GM15510 (cell line): ENCODE measurements around the gene OSBPL1A.

Source experiments
- POLR2A ChIP-seq: IDR thresholded peaks from 3 replicates; pipeline ENCODE4 v1.6.1; 2011; ENCODE audit warnings: borderline replicate concordance; ENCODE audit not compliant: insufficient read length; ENCODE audit errors: extremely low read depth

Gene OSBPL1A

DNA sequence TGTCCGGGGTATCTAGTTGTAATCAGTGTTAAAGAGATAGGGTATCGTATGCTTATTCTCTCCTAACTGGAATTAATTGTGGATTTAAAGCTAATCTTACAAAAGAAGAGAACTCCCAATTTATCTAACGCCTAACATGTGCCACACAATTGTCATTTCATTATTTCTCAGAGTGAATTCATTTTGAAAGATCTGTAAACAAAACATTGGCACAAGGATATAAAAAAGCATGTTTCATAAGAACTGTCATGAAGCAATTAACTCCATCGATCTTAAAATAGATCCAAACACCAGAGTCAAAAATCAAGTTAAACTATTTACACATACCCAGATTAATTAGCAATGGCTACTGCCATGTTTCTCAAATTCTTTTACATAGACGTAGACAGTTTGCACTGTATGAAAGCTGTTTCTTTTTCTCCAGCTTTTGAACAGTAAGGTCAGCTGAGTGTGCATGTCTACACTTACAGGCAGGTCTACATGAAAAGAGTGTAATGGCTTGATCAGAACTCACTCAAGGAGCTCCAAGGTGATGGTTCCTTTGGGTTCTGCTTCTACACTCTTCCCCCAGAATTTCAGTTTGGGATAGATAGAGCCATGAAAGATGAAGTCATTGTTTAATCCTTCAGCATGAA, 220.0 kb downstream of the OSBPL1A start:
- no peak for TF ChIP-seq POLR2A

DNA sequence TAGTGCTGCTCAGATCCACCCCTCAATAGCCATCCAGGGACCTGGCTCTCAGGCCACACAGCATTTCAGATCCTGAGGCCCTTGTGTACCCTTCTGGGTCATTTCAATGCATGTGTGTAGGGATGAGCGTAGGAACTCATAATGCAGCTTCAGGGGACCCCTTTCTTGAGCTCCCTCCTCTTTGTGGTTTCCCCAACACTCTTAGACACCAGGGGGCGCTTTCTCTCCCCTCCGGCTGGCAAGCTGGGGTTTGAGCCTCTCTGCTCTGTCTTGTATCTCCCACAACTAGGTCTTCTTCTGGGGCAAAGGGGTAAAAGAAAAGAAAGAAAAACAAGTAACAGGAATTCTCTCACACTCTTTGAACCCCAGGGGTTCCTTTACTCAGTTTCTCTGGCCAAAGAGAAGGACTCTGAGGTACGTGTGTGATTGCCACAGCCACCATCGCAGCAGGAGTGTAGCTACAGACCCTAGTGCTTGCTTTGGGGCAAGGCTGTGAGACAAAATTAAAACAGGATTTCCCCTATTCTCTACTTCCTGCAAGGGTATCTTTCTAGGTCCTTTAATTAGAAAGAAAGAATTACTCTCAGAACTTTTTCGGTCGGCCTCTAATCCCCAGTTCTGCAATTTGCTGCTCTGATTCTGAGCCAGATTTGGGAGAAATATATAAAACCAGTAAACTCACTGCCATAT, 220.8 kb downstream of the OSBPL1A start:
- TF ChIP-seq POLR2A = no peak

DNA sequence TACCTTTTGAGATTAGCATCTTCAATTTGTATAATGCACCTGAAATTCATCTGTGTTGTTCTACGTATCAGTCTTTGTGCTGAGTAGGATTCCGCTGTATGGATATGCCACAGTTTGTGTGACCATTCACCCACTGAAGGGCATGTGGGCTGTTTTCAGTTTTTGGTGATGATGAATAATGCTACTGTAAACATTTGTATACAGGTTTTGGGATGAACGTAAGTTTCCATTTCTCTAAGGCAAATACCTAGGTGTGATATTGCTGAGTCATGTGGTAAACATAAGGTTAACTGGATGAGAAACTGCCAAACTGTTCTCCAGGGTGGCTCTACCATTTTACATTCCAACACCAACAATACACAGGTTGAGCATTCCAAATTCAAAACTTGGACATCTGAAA, 223.6 kb downstream of the OSBPL1A start:
- TF ChIP-seq POLR2A = no peak

DNA sequence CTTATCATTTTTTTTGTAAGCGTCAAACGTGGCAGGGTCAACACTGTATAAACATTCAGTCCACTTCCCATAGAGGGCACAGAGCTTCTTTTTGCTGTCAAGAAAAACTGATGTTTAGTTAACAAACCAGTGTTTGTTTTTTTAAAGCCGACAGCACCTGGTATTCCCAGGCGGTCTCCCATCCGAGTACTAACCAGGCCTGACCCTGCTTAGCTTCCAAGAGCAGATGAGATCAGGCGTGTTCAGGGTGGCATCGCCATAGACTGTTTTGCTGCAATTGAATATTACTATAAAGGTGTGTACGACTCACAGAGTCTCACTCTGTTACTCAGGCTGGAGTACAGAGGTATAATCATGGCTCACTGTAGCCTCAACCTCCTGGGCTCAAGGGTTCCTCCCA, 227.3 kb downstream of the OSBPL1A start:
- TF ChIP-seq POLR2A = no peak

DNA sequence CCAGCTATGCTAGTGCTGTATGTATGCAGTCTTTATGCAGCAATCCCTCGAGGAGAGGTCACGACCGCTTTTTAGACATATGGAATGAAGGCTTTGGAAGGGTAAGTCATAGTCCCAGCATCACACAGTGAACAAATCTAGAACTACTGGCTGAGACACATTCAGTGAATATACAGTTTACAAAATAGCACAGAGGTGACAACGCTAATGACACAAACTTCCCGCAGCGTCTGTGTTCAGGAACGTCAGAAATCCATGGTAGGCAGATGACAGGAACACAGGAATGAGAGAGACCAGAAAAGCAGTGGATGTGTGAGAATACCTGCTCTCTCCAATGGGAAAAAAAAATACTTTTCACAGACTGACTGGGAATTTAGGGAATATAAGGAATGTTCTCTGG, 229.1 kb downstream of the OSBPL1A start:
- no peak for TF ChIP-seq POLR2A

DNA sequence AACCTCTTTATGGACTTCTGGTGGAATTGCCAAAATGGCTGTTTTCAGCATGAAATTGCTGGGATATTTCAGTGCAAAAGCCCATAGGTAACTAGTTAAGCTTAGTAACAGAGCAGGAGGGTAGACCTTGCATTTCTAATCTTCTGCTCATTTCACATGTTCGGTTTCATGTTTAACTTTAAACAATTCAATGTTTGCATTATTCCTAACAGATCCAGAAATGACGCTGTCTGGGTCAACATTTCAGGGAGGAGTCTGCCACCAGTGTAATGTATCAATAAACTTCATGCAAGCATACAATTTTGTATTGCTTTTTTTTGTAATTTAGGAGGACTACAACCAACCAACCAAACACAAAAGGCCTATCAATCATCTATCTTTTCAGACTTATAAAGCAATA, 236.3 kb downstream of the OSBPL1A start:
- no peak for TF ChIP-seq POLR2A

DNA sequence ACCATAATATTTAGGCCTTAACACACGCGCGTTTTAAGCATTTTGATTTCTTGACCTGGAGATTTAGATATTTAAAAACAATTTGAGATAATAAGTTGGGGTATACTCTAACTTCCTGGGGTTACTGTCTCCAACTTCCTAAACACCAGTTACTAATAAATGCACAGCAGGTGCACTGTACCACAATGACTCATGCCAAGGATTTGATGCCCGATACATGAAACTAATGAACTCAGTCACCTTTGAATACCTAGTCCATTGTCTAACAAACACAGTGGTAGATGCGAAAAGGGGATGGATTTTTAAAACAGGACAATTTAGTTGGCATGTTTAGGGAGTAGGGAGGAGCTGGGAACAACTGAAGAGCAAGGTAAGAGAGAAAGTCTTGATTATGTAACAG, 237.5 kb downstream of the OSBPL1A start:
- TF ChIP-seq POLR2A = no peak

DNA sequence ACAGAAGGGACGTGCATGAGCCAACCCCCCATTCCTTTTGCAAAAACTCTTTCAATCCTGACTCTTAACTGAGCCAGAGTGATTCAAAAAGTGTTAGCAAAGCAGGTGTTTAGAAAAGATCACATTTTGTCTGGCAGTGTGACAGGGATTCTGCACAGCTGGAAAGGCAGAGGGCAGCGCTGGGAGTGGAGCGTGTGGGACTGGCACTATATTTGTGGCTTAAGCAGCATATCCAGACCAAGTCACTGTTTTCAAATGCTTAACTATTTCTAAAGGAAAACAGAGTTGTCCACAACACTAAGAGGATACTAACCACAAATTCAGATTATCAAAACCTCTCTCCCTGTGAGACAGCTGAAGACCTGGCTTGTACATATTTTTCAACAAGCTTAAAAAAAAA, 239.8 kb downstream of the OSBPL1A start:
- no peak for TF ChIP-seq POLR2A

DNA sequence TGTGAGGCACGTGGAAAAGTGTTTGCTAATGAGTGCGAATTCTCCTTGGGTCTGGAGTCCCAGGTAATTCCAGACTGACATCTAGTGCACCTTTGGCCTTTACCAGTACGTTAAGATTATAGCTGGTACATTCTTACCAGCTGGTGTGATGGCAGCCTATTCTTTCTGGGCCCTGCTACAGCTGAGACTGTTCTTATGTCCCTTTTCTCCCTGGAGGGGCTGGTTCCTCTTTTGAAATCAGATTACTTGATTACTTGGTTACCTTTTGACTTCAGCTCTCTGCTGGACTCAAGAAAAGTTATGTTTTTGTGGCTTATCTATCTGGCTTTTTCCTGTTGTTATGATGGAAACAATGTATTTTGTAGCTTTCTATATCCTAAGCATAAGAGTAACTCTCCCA, 244.2 kb downstream of the OSBPL1A start:
- TF ChIP-seq POLR2A = no peak

DNA sequence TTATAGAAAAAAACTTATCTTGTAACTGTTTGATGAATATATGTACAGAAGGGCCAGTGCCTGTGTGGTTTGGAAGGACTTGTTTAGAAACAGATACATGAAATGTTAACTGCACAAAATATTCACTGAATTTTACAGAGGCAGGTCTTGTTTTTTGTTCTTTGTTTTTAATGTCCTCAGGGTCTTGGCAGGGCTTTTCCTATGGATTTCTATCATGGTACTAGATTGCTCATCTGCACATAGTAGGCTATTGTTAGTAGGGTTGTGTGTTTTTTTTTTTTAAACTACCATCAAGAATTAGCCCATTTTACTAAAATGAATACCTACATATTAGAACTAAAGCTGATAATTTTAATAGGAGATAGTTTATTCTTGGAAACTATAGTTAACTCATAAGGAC, 255.2 kb downstream of the OSBPL1A start:
- no peak for TF ChIP-seq POLR2A

DNA sequence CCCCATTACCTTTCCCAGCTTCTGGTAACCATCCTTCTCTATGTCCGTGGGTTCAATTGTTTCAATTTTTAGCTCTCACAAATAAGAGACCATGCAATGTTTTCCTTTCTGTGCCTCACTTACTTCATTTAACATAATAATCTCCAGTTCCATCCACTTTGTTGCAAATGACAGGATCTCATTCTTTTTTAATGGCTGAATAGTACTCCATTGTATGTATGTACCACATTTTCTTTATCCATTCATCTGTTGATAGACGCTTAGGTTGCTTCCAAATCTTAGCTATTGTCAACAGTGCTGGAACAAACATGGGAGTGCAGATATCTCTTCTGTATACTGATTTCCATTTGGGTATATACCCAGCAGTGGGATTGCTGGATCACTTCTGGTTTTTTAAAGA, 256.9 kb downstream of the OSBPL1A start:
- TF ChIP-seq POLR2A = no peak

DNA sequence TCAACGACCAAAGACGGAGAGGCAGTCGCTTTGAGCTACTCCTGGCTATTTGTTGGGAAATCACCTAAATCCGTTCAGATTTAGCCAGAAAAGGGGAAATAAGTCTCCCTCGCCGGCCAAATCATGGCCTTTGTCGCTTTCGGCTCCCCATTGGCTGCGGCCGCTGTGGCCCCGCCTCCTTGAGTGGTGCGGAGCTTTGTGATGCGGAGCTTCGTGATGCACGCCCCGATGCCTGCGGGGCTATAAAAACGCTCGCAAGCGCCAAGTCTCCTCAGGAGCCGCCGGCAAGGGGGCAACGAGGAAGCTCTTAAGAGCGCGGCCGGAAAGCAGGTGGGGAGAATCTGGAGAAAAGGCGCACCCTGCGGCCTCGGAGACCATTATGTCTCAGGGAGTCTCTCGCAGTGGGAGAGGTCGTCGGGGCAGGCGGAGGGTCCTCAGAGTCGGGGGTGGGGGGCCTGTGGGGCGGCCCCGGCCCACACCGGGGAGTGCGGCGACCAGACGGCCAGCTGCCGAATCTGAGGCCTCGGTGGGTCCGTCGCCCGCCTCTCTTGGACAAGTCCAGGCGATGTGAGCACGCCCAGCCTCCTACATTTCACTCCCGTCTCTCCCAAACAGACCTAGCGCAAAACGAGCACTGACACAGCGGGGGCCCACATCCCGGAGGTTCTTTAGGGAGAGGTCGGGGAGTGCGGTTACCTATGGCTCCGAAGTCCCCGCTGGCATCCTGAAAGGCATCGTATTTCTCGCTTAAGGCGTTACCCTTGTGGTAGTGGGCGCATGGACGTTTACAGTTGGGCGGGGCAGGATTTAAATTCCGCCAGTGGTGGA, 258.6 kb downstream of the OSBPL1A start, which contains the start of gene CABYR:
TSS of gene CABYR (plus strand) at position 274 of the 828 bp plus-strand sequence. CDS start 4,053 bp downstream, outside the sequence.
- peak; percentile 46 for TF ChIP-seq POLR2A

DNA sequence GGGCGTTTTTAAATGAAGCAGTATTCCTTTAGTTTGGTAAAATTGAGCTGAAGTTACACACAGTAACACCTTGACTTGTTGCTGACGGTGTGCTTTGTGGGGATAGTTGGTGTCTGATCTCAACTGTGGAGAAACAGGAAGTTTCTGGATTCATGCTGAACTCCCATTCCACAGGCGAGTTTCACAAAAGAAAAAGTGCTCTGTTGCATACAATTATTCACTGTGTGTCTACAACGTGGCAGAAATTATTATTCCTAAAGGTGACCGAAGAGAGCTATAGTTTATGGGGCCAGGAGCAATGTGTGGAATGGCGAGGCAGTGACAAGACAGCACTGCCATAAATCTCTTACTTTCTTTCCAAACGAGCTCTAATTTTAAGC, 259.2 kb downstream of the OSBPL1A start:
- TF ChIP-seq POLR2A = no peak

DNA sequence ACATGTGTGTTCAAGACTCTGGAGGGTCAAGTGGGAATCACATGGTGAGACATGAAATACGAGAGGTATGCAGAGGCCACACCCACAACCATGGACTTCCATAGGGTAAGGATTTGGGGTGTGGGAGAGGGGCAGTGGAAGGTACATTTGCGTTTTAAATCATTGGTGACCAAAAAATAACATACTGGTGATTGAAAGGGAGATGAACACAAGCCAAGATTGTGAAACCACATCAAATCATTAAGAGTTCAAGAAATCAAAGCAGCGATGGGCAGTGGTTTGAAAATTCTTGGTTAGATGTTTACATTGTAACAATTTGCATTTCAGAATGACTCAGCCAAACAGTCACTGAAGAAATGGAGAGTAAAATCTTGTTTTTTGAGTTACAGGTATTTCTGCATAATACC, 260.7 kb downstream of the OSBPL1A start:
- TF ChIP-seq POLR2A = no peak

DNA sequence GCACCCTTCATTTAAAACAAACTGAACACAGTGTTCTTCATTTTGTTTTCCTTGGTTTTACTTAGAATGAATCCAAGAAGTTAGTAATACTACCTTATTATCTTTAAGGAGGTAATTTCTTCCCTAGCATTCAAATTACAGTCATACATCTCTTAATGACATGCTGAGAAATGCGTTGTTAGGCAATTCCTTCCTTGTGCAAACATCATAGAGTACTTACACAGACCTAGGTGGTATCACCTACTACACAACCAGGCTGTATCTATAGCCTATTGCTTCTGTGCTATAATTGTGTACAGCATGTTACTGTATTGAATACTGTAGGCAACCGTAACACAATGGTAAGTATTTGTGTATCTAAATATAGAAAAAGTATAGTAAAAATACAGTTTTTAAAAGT, 267.1 kb downstream of the OSBPL1A start:
- TF ChIP-seq POLR2A = no peak
